CMK (cell line): Measurements from ENCODE around the gene RUFY2.
"Not testable (repeated sequence)": the region's sequence is repeated elsewhere in the genome, so short reads cannot be mapped to it uniquely, and the experiment has no call there.

ENCODE experiments used
- DNase-seq: peaks from one replicate; pipeline ENCODE4 v3.0.0-alpha.2; 2010; ENCODE audit warnings: low read depth

RUFY2 gene

DNA sequence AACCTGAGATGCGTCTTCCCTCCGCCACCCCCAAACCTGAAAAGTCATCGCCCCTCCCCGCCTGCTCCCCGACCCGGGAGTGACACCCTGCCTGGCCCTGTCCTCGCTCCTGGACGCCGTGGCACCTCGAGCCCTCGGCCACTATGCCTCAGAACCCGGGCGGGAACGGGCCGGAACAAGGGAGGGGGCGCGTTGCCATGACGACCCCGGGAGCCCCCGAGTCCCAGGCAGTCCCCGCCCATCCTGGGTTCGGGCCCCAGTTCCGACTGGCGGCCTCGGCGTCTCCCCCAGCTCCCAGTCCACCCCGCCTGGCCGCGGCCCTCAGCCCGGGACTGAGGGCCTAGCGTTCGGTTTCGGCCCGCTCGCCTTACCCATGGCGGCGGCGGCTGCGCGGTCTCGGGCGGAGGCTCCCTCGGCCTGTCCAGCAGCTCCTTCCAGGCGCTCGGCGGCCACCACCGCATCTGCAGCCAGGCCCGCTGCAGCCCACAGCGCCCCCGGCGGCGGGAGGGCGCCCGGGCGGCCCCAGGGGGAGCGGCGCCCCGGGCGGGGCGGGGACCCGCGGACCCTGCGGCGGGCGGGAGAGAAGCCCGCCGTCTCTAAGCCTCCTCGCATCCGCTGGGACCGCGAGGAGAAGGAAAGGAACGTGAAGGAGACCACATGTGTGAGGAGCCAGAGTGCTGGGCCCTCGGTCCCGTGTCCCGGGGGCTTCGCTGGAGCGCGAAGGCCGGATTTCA is at the start of gene RUFY2:
Gene RUFY2, minus strand, starts transcription at position 463 of the 734 bp plus-strand sequence. Its CDS starts 88 bp downstream, at position 375.
- DNase-seq = peak; percentile 56

DNA sequence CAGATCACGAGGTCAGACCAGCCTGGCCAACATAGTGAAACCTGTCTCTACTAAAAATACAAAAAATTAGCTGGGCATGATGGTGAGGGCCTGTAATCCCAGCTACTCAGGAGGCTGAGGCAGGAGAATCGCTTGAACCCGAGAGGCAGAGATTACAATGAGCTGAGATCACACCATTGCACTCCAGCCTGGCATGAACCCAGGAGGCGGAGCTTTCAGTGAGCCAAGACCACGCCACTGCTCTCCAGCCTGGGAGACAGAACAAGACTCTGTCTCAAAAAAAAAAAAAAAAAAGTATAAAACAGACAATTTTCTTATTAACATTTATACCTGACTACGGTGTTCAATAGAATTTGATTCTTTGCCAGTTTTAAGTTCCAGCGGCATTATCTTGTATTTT is 42.6 kb upstream of the RUFY2 start:
- not testable (repeated sequence) for DNase-seq

DNA sequence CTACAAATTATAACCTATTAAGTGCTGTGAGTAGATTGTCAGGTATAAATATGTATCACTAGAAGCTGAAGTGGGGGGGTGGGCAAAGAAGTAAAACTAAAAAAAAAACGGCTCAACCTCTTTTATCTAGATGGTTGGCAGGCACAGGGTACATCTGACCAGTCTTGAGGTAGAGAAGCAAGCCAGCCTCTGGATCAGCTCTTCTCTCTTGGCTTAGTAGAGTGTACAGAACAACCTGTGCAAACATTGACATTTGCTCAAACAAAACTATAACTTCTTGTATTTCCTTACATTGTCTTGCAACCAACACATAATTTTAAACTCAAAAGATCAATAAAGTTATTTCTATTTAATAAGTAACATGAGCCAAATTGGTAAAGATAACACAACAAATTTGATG is 39.1 kb upstream of the RUFY2 start:
- DNase-seq = no peak

DNA sequence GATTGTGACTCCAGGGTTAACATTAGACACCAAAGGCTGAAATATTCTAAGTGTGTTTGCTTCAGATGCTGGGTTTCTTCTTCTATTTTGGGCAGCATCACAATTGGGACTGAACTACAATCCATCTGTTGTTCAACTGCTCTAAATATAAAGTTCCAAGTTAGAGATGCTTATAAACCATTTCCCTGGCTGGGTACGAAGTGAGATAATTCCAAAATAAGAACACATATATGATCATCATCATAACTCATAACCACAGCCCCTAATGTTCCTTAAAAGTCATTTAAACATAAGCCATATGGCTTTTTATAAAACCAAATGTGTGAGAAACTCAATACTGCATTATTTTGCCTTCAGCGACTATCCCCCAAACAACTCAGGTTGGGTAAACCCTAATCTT is 35.9 kb upstream of the RUFY2 start:
- DNase-seq = no peak

DNA sequence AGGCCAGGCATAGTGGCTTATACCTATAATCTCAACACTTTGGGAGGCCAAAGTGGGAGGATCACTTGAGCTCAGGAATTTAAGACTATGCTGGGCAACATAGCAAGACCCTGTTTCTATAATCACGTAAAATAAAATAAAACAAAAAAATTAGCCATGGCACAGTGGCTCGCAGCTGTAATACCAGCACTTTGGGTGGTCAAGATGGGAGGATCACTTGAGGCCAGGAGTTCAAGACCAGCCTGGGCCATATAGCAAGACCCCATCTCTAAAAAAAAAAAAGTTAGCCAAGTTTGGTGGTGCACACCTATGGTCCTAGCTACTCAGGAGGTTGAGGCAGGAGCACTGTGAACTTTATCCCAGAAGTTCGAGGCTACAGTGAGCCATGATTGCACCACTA is 33.8 kb upstream of the RUFY2 start:
- no peak for DNase-seq

DNA sequence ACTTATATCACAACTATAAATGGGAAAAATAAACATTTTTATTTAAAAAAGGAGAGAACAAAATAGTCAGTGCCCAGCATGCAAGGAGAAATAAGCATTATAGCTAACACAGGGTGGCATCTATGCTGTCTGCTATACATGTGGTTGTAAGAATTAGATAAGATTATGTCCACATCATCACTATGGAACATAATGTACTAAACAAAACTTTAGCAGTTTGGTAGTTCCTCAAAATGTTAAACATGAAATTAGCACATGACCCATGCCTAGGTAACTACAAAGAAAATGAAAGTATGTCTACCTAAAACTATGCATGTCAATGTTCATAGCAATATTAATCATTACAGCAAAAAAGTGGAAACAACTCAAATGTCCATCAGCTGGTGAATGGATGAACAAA is 28.7 kb upstream of the RUFY2 start:
- DNase-seq = no peak

DNA sequence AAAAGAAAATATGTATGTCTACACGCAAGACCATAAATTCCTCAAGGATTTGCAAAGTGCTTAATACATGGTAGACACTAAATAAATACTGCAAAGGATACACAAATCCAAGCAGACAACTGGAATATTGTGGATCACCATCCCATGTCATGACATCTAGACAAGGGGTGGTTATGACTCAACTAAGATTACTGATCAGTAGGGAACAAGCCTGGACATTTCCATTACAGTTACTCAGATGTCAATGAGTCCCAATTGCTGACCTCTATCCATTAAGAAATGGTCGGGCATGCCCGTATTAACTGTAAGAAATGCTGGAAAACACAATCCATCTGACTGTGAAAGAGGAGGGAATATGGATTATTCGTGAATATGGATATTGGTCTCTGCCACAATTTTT is 27.6 kb upstream of the RUFY2 start:
- DNase-seq = no peak

DNA sequence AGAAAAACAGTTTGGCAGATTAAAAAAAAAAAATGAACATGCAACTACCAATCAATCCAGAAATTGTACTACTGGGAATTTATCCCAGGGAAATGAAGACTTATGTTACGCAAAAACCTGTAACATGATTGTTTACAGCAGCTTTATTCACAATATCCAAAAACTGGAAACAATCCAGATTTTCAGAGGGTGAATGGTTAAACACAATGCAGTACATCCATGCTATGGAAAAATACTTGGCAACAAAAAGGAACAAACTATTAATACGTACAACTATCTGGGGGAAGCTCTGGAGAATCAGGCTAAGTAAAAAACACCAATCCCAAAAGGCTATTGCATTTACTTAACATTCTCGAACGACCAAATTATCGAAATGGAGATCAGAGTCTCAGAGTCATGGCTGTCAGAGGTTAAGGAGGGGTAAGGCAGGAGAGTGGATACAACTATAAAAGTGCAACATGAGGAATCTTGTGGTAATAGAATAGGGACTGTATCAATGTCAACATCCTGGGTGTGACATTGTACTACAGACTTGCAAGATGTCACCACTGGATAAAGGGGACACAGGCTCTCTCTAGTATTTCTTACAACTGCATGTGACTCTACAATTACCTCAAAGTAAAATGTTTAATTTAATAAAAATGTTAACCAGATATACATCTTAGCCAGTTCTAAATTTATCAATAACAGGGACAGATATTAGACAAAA is 21.5 kb upstream of the RUFY2 start:
- DNase-seq = no peak

DNA sequence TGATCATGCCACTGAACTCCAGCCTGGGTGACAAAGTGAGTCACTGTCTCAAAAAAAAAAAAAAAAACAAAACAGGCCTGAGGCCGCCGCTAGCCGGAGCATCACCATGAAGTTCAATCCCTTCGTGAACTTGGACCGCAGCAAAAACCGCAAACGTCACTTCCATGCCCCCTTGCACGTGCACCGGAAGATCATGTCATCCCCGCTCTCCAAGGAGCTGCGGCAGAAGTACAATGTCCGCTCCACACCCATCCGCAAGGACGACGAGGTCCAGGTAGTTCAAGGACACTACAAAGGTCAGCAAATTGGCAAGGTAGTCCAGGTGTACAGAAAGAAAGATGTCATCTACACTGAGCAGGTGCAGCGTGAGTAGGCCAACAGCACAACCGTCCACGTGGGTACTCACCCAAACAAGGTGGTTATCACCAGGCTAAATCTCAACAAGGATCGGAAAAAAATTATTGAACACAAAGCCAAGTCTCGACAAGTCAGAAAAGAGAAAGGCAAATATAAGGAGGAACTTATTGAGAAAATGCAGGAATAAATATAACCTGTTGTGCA is 17.5 kb upstream of the RUFY2 start:
- no peak for DNase-seq

DNA sequence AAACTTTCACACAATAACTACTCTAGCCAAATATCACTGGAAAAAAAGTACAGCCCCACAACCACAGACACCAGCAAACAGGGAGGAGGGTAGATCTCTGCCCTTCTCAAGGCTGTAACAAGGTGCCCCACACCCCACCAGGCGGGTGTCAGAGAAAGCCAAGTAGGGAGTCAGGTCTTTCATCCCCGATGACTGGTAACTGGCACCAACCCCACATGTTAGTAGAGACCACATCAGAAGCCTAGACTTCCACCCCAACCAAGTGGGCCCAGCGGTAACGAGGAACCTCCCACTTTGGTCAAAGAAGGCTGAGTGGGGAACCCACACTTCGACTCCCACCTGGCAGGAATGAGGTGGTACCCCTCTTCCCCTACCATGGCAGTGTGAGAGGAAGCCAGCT is 16.4 kb upstream of the RUFY2 start:
- no peak for DNase-seq

- DNase-seq = no peak
Measured at GRCh38 chr10:68419376-68419775, 12.3 kb upstream of the RUFY2 start.

DNA sequence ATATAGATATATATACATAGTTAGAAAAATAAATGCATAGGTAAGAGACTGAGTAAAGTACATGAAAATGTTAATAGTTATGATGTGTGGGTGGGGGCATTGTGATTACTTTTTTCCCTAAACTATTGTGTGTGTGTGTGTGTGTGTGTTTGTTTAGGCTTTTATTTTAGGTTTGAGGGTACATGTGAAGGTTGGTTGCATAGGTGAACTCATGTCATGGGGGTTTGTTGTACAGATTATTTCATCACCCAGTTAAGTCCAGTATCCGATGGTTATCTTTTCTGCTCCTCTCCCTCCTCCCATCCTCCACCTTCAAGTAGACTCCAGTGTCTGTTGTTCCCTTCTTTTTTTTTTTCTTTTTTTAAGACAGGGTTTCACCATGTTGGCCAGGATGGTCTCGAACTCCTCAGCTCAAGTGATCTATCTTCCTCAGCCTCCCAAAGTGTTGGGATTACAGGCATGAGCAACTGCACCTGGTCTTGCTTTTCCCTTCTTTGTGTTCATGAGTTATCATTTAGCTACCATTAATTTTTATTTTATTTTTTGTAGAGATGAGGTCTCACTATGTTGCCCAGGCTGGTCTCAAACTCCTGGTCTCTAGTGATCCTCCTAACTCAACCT is 1.9 kb upstream of the RUFY2 start:
- DNase-seq = no peak

DNA sequence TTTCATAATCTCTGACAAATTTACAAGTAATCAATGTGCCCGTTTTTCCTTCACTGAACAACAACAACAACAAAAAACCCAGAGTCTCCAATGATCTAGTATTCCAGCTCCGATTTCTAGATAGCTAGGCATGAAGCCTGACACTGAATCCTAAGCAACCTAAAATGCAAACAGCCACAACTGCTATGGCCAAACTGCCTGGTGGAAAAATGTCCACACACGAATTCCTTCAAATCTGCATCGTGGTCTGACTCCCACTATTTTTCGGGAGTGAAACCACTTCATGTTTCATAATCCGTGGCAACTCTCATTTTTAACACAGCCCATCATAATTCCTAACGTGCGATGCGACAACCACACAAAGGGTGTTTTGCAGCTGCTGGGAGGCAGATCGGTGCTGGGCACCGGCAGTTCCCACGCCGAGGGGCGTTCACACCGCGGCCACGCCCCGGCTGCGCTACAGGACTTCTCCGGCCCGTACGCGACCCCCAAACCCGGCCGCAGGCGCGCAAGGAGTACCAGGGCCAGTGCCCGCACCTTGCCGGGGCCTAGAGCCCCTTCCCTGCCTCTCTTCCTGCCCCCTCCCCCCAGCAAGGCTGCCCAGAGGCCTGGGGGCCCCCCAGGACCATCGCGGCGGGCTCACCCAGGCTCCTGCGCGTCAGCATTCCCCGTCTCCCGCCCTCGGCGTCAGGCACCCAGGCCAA is 814 bp downstream of the RUFY2 start:
- DNase-seq = peak; percentile 33

GRCh38 chr10:68403701-68404100 is 3.4 kb downstream of the RUFY2 start:
- no peak for DNase-seq

- no peak for DNase-seq
Measured at GRCh38 chr10:68402276-68402675, 4.8 kb downstream of the RUFY2 start.

GRCh38 chr10:68397005-68397404 is 10.1 kb downstream of the RUFY2 start:
- DNase-seq = no peak

DNA sequence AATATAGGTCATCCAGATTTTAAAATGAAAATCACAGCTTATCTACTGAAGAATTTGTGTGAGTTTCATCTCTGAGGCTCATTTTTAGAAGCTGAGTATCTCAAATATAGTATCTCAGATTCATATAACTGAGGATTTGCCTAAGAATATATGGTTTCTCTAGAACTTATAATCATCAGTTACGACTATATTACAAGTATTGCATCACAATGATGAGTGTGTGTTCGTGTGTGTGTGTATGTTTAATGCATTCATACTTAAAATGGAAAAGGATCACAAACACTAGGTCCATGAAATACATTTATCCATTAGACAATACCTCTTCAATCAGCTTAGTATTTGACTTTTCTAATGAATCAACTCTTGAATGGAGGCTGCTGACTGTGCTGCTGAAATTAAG is 21.3 kb downstream of the RUFY2 start:
- no peak for DNase-seq

GRCh38 chr10:68371604-68372003 is 35.5 kb downstream of the RUFY2 start:
- no peak for DNase-seq

- DNase-seq = no peak
Measured at GRCh38 chr10:68367121-68367520, 40.0 kb downstream of the RUFY2 start.

- DNase-seq = no peak
Measured at GRCh38 chr10:68366600-68366999, 40.5 kb downstream of the RUFY2 start.

- DNase-seq = no peak
Measured at GRCh38 chr10:68365611-68366010, 41.5 kb downstream of the RUFY2 start.
